Iris pigment epithelial cell (primary cell): ENCODE results near the gene ASTN1.

ENCODE experiments used
- DNase-seq: peaks from one replicate; pipeline ENCODE4 v3.0.0-alpha.2; 2011; ENCODE audit warnings: low read depth

Gene ASTN1

GRCh38 chr1:176926330-176927086 is 238.0 kb downstream of the ASTN1 start:
- DNase-seq, result no peak

- DNase-seq, result no peak
These were observed 239.3 kb downstream of the ASTN1 start for GRCh38 chr1:176925223-176925622.

- DNase-seq, result no peak
These were observed 241.2 kb downstream of the ASTN1 start for GRCh38 chr1:176923283-176923682.

GRCh38 chr1:176919386-176920378 is 244.8 kb downstream of the ASTN1 start:
- no peak for DNase-seq

GRCh38 chr1:176905648-176906047 is 258.9 kb downstream of the ASTN1 start:
- no peak for DNase-seq

GRCh38 chr1:176904057-176904751 is 260.3 kb downstream of the ASTN1 start:
- no peak for DNase-seq

GRCh38 chr1:176903474-176903873 is 261.0 kb downstream of the ASTN1 start:
- DNase-seq, result peak; percentile 56

- DNase-seq, result no peak
These were observed 265.2 kb downstream of the ASTN1 start for GRCh38 chr1:176899321-176899720.

GRCh38 chr1:176897350-176898236 is 266.9 kb downstream of the ASTN1 start:
- DNase-seq, result peak; percentile 46

- DNase-seq, result peak; percentile 8
These were observed 268.3 kb downstream of the ASTN1 start for GRCh38 chr1:176896216-176896615.

GRCh38 chr1:176894450-176894849 is 270.1 kb downstream of the ASTN1 start:
- DNase-seq, result no peak

GRCh38 chr1:176893625-176894352 is 270.7 kb downstream of the ASTN1 start:
- DNase-seq, result no peak

GRCh38 chr1:176888471-176889032 is 276.0 kb downstream of the ASTN1 start:
- DNase-seq, result no peak

- no peak for DNase-seq
These were observed 278.8 kb downstream of the ASTN1 start for GRCh38 chr1:176885751-176886150.

GRCh38 chr1:176885341-176885740 is 279.2 kb downstream of the ASTN1 start:
- DNase-seq, result no peak

GRCh38 chr1:176884911-176885310 is 279.6 kb downstream of the ASTN1 start:
- no peak for DNase-seq

GRCh38 chr1:176884286-176884685 is 280.2 kb downstream of the ASTN1 start:
- no peak for DNase-seq

- DNase-seq, result peak; percentile 55
These were observed 283.4 kb downstream of the ASTN1 start for GRCh38 chr1:176880955-176881595.

- DNase-seq, result no peak
These were observed 284.5 kb downstream of the ASTN1 start for GRCh38 chr1:176879784-176880620.
